Osteoblast (primary cell): ENCODE data around the gene CDSN. TPM values are rescaled to one million over a fixed set of nuclear protein-coding genes. Genes with fewer than 3 reads are reported as not detected.

ENCODE experiments used
- DNase-seq: peaks from one replicate; pipeline ENCODE4 v3.0.0; 2011; ENCODE audit warnings: low spot score, mixed read lengths; ENCODE audit not compliant: insufficient read length; ENCODE audit errors: missing footprints
- H2AFZ ChIP-seq: 2 replicates; pipeline ENCODE4 v1.6.0; 2011; ENCODE audit warnings: mild to moderate bottlenecking, low read length
- H3K27ac ChIP-seq: 2 replicates; pipeline ENCODE4 v1.5.1; 2011; ENCODE audit warnings: mild to moderate bottlenecking, low read depth, low read length, moderate library complexity
- H3K27me3 ChIP-seq: 2 replicates; pipeline ENCODE4 v1.6.0; 2012; ENCODE audit warnings: mild to moderate bottlenecking, control low read depth, inconsistent platforms, low read length, moderate library complexity; ENCODE audit not compliant: insufficient read depth
- H3K36me3 ChIP-seq: 2 replicates; pipeline ENCODE4 v1.5.1; 2011; ENCODE audit warnings: mild to moderate bottlenecking, low read length, control low read depth, moderate library complexity; ENCODE audit not compliant: insufficient read depth
- H3K4me1 ChIP-seq: 2 replicates; pipeline ENCODE4 v1.5.1; 2011; ENCODE audit warnings: mild to moderate bottlenecking, low read length, control low read depth, moderate library complexity; ENCODE audit not compliant: insufficient read depth
- H3K4me2 ChIP-seq: 2 replicates; pipeline ENCODE4 v1.6.0; 2011; ENCODE audit warnings: mild to moderate bottlenecking, low read length; ENCODE audit not compliant: insufficient read depth
- H3K4me3 ChIP-seq: fragments of 200-600 bp; sonication (generic); 3 replicates; pipeline ENCODE4 v1.5.1; 2012; ENCODE audit warnings: mild to moderate bottlenecking, low read length, inconsistent platforms; ENCODE audit not compliant: insufficient read depth
- H3K79me2 ChIP-seq: 2 replicates; pipeline ENCODE4 v1.6.0; 2012; ENCODE audit warnings: mild to moderate bottlenecking, low read length, control low read depth, inconsistent platforms; ENCODE audit not compliant: insufficient read depth
- H3K9me3 ChIP-seq: 2 replicates; pipeline ENCODE4 v1.5.1; 2011; ENCODE audit warnings: low read depth, low read length, control low read depth
- H4K20me1 ChIP-seq: 2 replicates; pipeline ENCODE4 v1.6.0; 2012; ENCODE audit warnings: mild to moderate bottlenecking, low read length, control low read depth; ENCODE audit not compliant: insufficient read depth
- total RNA-seq: library from RNA; depleted of rRNA; stranded (reverse); fragments of >200 nt; gene quantifications from 2 replicates; pipeline ENCODE4 v1.2.3, GENCODE V29; 2012
- TF ChIP-seq, protein P1 (sequence below): IDR thresholded peaks from 2 replicates; pipeline ENCODE4 v1.5.1; 2011; ENCODE audit warnings: mild to moderate bottlenecking, low read depth, low read length, moderate library complexity; ENCODE audit errors: extremely low read depth

CDSN gene, protein sequence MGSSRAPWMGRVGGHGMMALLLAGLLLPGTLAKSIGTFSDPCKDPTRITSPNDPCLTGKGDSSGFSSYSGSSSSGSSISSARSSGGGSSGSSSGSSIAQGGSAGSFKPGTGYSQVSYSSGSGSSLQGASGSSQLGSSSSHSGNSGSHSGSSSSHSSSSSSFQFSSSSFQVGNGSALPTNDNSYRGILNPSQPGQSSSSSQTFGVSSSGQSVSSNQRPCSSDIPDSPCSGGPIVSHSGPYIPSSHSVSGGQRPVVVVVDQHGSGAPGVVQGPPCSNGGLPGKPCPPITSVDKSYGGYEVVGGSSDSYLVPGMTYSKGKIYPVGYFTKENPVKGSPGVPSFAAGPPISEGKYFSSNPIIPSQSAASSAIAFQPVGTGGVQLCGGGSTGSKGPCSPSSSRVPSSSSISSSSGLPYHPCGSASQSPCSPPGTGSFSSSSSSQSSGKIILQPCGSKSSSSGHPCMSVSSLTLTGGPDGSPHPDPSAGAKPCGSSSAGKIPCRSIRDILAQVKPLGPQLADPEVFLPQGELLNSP
- total RNA-seq: not detected in 2 replicates

DNA sequence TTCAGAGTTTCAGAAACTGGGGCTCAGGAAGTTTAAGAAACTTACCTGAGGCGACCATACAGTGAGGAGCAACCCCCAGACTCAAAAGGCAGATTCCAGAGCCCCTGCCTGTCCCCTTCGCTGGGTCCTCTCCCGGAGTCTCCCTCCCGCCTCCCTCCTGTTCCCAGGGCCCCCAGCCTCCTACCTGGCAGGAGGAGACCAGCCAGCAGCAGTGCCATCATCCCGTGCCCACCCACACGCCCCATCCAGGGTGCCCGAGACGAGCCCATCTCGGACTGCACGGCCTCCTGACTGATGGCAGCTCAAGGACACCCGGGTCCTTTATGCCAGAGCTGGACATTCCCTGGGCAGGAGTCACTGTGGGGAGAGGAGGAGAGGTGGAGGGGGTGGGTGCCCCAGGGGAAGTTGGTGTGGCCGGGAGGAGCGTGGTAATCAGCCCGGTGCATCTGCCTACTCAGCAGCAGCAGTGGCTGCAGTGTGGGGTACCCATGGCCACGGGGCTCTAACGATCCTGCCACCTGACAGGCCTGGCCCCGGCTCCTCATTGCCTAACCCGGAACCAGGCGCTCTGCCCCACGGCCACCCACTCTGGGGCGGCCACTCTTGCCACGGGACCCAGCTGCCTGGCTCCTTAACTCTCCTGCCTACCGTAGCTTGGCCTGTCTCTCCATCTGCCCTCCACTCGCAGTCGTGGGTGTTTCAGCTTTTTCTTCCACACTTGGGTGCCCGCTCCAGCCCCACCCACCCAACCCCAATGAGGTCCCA, at the start of gene CDSN:
TSS of gene CDSN (minus strand) at position 296 of the 765 bp plus-strand sequence. CDS start at position 269, 27 bp downstream.
- TF ChIP-seq, protein P1, sequence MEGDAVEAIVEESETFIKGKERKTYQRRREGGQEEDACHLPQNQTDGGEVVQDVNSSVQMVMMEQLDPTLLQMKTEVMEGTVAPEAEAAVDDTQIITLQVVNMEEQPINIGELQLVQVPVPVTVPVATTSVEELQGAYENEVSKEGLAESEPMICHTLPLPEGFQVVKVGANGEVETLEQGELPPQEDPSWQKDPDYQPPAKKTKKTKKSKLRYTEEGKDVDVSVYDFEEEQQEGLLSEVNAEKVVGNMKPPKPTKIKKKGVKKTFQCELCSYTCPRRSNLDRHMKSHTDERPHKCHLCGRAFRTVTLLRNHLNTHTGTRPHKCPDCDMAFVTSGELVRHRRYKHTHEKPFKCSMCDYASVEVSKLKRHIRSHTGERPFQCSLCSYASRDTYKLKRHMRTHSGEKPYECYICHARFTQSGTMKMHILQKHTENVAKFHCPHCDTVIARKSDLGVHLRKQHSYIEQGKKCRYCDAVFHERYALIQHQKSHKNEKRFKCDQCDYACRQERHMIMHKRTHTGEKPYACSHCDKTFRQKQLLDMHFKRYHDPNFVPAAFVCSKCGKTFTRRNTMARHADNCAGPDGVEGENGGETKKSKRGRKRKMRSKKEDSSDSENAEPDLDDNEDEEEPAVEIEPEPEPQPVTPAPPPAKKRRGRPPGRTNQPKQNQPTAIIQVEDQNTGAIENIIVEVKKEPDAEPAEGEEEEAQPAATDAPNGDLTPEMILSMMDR: no peak
- H3K9me3 ChIP-seq: no peaks in the 10 kb centered on the region
- H2AFZ ChIP-seq: no peak within 1 kb of the TSS
- H3K27me3 ChIP-seq: peaks cover 3% of the 10 kb centered on the region
- no peaks in the 10 kb centered on the region for H3K36me3 ChIP-seq
- no peaks in the 10 kb centered on the region for H3K79me2 ChIP-seq
- H4K20me1 ChIP-seq: peaks cover 2% of the 10 kb centered on the region
- peaks cover 20% of the 10 kb centered on the region for H3K4me1 ChIP-seq
- no peak within 1 kb of the TSS for H3K27ac ChIP-seq
- H3K4me3 ChIP-seq: no peak within 1 kb of the TSS
- no peak within 1 kb of the TSS for H3K4me2 ChIP-seq
- DNase-seq: peak; percentile 46

DNA sequence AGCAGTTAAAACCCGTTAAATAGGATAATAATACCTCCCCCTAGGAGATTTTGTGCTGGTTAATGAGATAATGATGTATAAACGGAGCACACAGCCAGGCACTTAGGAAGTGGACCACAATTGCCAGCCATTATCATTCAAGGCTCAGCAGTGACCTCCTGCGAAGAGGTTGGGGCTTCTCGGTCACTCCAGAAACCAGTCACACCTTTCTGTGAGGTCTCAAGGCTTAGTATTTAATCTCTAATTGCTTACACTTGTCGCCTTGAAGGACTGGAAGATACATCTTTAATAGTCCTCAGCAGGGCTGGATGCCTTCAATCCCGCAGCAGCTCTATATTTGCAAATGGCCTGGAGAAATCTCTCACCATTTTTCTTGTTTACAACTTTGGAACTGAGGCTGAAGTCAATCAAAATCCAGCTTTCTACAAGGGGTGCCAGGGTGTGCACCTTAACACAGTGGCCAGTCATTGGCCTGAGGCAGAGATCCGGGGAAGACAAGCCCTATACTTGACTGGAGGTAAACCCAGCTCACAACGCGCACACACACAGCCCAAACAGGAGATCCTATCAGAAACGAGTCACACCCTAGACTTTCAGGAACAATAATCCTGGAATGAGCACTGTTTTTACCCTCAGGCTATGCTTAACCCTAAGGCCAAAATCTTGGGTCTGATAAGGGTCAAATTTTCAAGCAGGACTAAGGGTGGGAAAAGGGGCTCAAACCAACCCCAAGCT, 49.0 kb upstream of the CDSN start:
- H3K4me3 ChIP-seq: no peak overlapping the region
- H3K36me3 ChIP-seq: no peaks in the 10 kb centered on the region
- H3K4me2 ChIP-seq: no peak overlapping the region
- H3K9me3 ChIP-seq: no peaks in the 10 kb centered on the region
- H4K20me1 ChIP-seq: no peaks in the 10 kb centered on the region
- DNase-seq: no peak
- no peaks in the 10 kb centered on the region for H3K4me1 ChIP-seq
- H2AFZ ChIP-seq: no peak overlapping the region
- no peak overlapping the region for H3K27ac ChIP-seq
- TF ChIP-seq, protein P1: no peak
- H3K79me2 ChIP-seq: no peaks in the 10 kb centered on the region
- H3K27me3 ChIP-seq: no peaks in the 10 kb centered on the region

GRCh38 chr6:31168606-31169005, 48.4 kb upstream of the CDSN start:
- TF ChIP-seq, protein P1: no peak
- Histone ChIP-seq H3K36me3 (no peaks in the 10 kb centered on the region), H3K4me1 (no peaks in the 10 kb centered on the region), H2AFZ (no peak overlapping the region), H3K9me3 (no peaks in the 10 kb centered on the region), H3K27me3 (no peaks in the 10 kb centered on the region), H3K4me2 (no peak overlapping the region), H3K27ac (no peak overlapping the region), H4K20me1 (no peaks in the 10 kb centered on the region), H3K4me3 (no peak overlapping the region), H3K79me2 (no peaks in the 10 kb centered on the region)
- no peak for DNase-seq
